Endometrium (tissue), 2 donors: ENCODE data around the gene SCN4B.

Source experiments
- FAIRE-seq: peaks from 2 replicates; lab custom pipeline; 2012; peaks lifted over from hg19 to GRCh38; lab: Jason Lieb, UNC
- donor health status: control.
- donor health status: control.

The SCN4B gene

GRCh38 chr11:118129471-118130172 is 23.0 kb downstream of the SCN4B start:
- FAIRE-seq: no peak

- no peak for FAIRE-seq
Measured at GRCh38 chr11:118128721-118129470, 23.7 kb downstream of the SCN4B start.

- FAIRE-seq: no peak
Measured at GRCh38 chr11:118128310-118128709, 24.3 kb downstream of the SCN4B start.

- no peak for FAIRE-seq
Measured at GRCh38 chr11:118126082-118126838, 26.4 kb downstream of the SCN4B start.

DNA sequence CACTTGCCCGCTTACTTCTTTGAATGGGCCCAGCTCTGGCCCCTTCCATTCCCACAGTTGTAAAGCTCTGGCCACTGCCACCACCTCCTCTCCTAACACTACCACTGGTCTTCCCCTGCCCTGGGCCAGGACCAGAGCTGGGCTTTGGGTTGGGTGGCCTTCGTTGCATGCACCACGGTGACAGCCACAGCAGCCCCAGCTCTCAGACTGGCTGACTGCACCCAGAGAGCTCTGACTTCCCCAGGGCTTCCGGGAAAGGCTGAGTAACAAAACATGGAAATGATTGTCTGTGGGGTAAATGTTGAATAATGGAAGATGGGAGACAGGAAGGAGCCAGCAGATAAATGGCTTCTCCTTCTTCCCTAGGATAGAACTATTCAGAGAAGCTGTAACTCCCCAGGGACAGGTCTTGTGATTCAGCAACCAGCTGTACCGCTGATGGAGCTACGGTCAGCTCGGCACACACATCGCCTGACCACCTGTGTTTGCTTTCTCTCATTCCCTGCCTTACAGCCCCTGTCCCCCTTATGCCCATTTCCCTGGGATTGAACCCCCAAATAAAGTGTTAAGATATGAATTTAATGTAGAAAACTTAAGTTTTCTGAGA is 27.6 kb downstream of the SCN4B start:
- FAIRE-seq: no peak

GRCh38 chr11:118120793-118121192 is 31.8 kb downstream of the SCN4B start:
- no peak for FAIRE-seq

DNA sequence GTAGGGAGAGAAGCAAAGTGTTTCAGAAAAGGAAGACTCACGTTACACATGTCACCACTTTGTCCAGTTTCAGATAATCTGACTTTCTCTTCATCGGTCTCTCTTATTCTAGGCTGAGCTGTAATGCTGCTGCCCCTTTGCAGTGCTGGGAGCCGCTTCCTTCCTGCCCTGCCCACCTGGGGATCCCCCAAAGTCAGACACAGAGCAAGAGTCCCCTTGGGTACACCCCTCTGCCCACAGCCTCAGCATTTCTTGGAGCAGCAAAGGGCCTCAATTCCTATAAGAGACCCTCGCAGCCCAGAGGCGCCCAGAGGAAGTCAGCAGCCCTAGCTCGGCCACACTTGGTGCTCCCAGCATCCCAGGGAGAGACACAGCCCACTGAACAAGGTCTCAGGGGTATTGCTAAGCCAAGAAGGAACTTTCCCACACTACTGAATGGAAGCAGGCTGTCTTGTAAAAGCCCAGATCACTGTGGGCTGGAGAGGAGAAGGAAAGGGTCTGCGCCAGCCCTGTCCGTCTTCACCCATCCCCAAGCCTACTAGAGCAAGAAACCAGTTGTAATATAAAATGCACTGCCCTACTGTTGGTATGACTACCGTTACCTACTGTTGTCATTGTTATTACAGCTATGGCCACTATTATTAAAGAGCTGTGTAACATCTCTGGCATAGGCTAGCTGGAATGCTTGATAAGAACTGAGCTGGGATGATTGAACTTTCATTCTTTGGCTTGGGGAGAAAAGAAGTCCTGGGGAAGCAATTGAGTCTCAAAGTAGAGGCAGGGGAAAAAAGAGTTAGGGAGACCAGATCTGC is 34.6 kb downstream of the SCN4B start:
- no peak for FAIRE-seq

GRCh38 chr11:118115048-118115447 is 37.6 kb downstream of the SCN4B start:
- no peak for FAIRE-seq

DNA sequence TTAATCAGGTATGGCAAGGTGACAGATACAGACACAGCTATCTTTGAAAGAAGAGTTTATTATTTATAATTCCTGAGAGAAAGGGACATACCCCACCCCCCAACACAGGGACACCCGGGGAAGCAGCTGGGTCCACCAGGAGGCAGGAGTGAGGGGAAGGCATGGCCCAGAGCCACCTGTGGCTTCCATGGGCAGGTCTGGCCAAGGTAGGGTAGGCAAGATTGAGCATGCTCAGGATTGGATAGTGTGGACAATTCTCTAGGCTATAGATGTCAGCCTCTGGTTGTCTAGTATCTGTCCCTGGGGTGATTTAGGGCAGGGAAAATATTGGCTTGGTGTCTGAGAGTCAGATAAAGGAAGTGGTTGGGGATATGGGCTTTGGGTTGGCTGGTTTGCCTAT is 38.4 kb downstream of the SCN4B start:
- no peak for FAIRE-seq

DNA sequence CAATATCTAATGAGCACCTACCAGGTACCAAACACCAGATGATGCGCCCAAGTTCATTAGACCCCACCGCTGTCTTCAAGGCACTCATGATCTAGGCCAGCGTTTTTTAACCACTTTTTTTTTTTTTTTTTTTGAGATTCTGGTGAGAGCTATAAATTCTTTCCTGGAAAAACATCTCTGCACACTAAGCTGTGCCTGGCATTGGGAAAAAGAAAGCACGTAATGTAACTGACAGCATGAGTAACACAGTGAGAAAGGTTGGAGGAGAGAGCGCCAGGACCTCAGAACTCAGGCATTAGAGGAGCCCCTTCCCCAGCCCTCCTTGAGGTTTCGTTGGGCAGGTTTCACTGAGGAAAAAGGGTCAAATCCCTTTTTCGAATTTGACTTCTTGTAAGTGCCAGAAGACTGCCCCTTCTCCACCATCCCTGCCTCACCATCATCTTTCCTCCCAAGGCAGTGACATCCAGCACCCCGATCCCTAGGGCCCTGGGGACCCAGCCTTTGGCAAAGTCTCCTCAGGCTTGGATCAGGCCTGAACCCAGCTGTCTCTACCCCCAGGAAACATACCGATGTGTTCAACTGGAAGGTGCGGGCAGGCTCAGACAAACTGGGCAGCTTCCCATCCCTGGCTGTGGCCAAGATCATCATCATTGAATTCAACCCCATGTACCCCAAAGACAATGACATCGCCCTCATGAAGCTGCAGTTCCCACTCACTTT is 39.8 kb downstream of the SCN4B start:
- FAIRE-seq: no peak

GRCh38 chr11:118111744-118112035 is 40.9 kb downstream of the SCN4B start:
- no peak for FAIRE-seq

DNA sequence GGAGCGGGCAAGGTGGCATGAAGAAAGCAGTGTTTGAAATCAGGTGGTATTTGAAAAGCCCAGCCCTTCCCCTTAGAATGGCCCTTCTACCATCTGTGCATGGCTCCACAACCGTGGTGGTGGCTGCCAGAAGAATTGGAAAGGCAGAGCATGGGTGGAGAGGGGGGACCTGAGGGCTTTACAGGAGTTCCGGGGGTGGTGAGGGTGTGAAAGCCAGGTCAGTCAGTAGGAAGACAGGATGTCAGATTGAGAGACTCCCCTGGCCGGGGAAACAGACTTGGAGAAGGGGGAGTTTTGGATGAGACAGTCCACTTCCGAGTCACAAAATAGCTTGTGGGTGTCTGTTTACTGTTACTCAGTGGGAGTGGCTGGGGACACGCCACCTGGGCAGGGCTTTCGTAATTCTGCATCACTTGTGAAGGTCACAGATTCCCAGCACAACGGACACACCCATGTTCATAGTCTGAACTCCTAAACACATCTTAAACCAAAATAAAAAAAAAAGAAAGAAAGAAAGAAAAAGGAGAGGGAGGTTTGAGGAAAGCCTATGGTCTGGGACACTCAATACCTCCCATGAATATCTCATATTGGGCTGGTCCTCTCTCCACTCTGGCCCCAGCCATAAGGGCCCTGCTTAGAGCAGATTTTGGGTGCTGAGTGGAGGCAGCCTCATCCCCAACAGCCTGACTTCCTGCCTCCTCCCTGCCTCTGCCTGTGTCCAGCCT is 41.4 kb downstream of the SCN4B start:
- FAIRE-seq: no peak

GRCh38 chr11:118109231-118109630 is 43.4 kb downstream of the SCN4B start:
- no peak for FAIRE-seq

GRCh38 chr11:118108513-118108912 is 44.1 kb downstream of the SCN4B start:
- FAIRE-seq: no peak

DNA sequence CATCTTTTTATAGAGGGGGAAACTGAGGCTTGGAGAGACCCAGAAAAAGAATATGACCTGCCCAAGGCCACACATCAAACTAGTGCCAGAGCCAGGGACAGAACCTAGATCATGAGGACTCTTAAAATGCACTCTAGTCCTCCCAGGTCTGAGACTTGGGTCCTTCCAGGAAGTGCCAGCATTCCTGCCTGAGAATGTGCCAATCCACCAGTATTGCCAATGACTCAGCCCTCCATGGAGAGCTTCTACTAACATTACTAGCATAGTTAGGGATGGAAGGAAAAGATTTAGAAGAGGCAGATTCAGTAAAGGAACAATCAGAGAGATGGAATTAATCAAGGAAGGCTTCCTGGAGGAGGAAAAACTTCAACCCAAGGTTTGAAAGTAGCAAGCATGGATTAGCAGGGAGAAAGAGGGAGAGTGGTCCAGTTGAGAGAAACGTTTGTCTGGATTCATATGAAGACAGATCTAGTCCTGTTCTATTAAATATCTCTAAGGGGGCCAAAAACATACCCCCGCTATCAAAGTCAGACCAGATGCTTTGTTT is 45.8 kb downstream of the SCN4B start:
- no peak for FAIRE-seq

DNA sequence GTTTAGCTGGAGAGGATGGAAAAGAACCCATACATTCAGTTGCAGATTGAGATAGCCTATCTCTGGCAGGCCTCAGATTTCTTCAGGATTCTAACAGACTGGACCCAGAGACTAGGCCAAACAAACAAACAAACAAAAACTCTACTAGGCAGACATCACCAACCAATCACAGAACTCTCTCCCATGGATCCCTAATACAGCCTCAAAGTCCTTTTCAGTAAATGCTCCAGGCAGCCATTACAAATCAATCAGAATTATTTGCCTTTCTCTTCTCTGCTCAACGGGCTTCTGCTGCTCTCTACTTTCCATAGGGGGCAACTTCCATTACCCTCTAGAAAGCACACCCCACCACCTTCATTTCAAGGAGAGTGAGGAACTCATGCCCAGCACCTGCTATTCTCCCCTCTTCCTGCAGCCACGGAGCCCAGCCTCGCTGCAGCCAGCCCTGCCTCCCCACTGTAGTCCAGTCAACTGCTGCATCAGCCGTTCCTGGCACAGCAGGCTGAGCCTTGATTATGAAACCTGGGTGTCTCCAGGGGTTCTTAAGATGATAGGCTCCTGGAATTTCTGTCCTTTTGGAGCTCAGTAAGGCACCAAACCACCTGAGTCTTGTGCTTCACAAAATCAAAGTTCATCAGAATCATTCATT is 46.8 kb downstream of the SCN4B start:
- no peak for FAIRE-seq

GRCh38 chr11:118104491-118104890 is 48.1 kb downstream of the SCN4B start:
- no peak for FAIRE-seq

DNA sequence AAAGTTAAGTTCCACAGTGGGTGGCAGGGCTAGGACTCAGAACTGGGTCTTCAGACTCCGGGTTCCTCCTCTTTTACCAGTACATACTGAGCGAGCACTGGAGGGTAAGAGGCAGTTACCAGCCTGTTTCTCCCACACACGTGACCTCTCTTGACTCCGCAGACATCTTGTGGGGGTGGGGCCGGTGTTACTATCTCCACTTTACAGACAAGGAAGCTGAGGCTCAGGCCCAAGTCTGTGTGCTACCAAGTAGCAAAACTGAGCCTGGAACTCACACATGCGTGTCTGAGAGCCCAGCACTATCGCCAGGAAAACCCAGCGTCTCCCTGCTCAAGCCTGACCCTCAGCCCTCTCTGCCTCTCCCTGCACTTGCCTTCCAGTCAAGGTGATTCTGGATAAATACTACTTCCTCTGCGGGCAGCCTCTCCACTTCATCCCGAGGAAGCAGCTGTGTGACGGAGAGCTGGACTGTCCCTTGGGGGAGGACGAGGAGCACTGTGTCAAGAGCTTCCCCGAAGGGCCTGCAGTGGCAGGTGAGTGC is 49.8 kb downstream of the SCN4B start:
- no peak for FAIRE-seq

GRCh38 chr11:118100691-118101232 is 51.9 kb downstream of the SCN4B start:
- FAIRE-seq: no peak
